Keratinocyte (primary cell): ENCODE data around the gene GPX3. TPM values are rescaled to one million over a fixed set of nuclear protein-coding genes. Genes with fewer than 3 reads are reported as not detected.

Experiments
- DNase-seq: peaks from one replicate; pipeline ENCODE4 v3.0.0-alpha.2; 2011; ENCODE audit warnings: low read depth, missing footprints, low spot score
- FAIRE-seq: peaks from 2 replicates; lab custom pipeline; 2011; peaks lifted over from hg19 to GRCh38; lab: Jason Lieb, UNC
- H2AFZ ChIP-seq: 2 replicates; pipeline ENCODE4 v1.6.0; 2012; ENCODE audit warnings: low read length, control low read depth, inconsistent platforms; ENCODE audit not compliant: control insufficient read depth
- H3K27ac ChIP-seq: 2 replicates; pipeline ENCODE4 v1.5.1; 2011; ENCODE audit warnings: low read length; ENCODE audit not compliant: control insufficient read depth, insufficient read depth
- H3K27me3 ChIP-seq: 3 replicates; pipeline ENCODE4 v1.6.0; 2011; ENCODE audit warnings: low read length; ENCODE audit not compliant: control insufficient read depth, insufficient read depth; ENCODE audit errors: extremely low read depth
- H3K36me3 ChIP-seq, 2 experiments: 2 replicates in 1 of 2; 3 replicates in 1 of 2; pipeline ENCODE4 v1.5.1; 2011; ENCODE audit warnings: low read length in 2 of 2, mild to moderate bottlenecking in 1 of 2; ENCODE audit not compliant: control insufficient read depth in 2 of 2, insufficient read depth in 2 of 2; ENCODE audit errors: extremely low read depth in 1 of 2
- H3K4me1 ChIP-seq: 3 replicates; pipeline ENCODE4 v1.5.1; 2011; ENCODE audit warnings: low read length; ENCODE audit not compliant: control insufficient read depth, insufficient read depth; ENCODE audit errors: extremely low read depth
- H3K4me2 ChIP-seq: 3 replicates; pipeline ENCODE4 v1.6.0; 2011; ENCODE audit warnings: low read depth, low read length; ENCODE audit not compliant: control insufficient read depth, insufficient read depth; ENCODE audit errors: extremely low read depth
- H3K4me3 ChIP-seq, 3 experiments: fragments of 200-600 bp in 1 of 3; sonication (generic) in 1 of 3; 2 replicates in 2 of 3; 3 replicates in 1 of 3; pipeline ENCODE4 v1.5.1; 2011 to 2016; ENCODE audit warnings: low read length in 3 of 3, mild to moderate bottlenecking in 3 of 3, control low read depth in 2 of 3, inconsistent platforms in 1 of 3, low read depth in 1 of 3, mixed read lengths in 1 of 3, mixed run types in 1 of 3, moderate library complexity in 1 of 3; ENCODE audit not compliant: control insufficient read depth in 2 of 3, insufficient read depth in 2 of 3; ENCODE audit errors: extremely low read depth in 1 of 3
- H3K79me2 ChIP-seq: 2 replicates; pipeline ENCODE4 v1.6.0; 2012; ENCODE audit warnings: low read length; ENCODE audit not compliant: control insufficient read depth, insufficient read depth
- H3K9ac ChIP-seq: 3 replicates; pipeline ENCODE4 v1.6.0; 2011; ENCODE audit warnings: low read length; ENCODE audit not compliant: control insufficient read depth, insufficient read depth; ENCODE audit errors: extremely low read depth
- H3K9me1 ChIP-seq: 3 replicates; pipeline ENCODE4 v1.6.0; 2011; ENCODE audit warnings: low read length; ENCODE audit not compliant: control insufficient read depth, insufficient read depth; ENCODE audit errors: extremely low read depth
- H3K9me3 ChIP-seq: 2 replicates; pipeline ENCODE4 v1.5.1; 2012; ENCODE audit warnings: low read depth, low read length; ENCODE audit not compliant: control insufficient read depth
- H4K20me1 ChIP-seq: 3 replicates; pipeline ENCODE4 v1.6.0; 2011; ENCODE audit warnings: low read length; ENCODE audit not compliant: control insufficient read depth, insufficient read depth; ENCODE audit errors: extremely low read depth
- EZH2 ChIP-seq: IDR thresholded peaks from one replicate; pipeline ENCODE4 v1.6.1; 2012; ENCODE audit warnings: inconsistent platforms, mild to moderate bottlenecking, low read length, moderate library complexity
- dilution Hi-C: fragments of 300-500 bp; cut with MboI; formaldehyde crosslinking; loops from one replicate; pipeline ENCODE4 v1.7.0; 2020; ENCODE audit warnings: low sequenced_read_pairs; ENCODE audit not compliant: extremely low pct_ligation_motif_present
- polyA plus RNA-seq, 5 experiments: library from polyadenylated mRNA; depleted of rRNA in 3 of 5; stranded (reverse) in 3 of 5; stranded (forward) in 1 of 5; unstranded in 1 of 5; fragments of >200 nt; gene quantifications; 1 replicate in 1 of 5; 2 replicates in 3 of 5; 3 replicates in 1 of 5; pipeline versions ENCODE4 v1.2.1 to v1.2.3, GENCODE V29; 2011 to 2012; ENCODE audit warnings: missing spikeins in 2 of 5, low read depth in 1 of 5, low replicate concordance in 1 of 5
- TF ChIP-seq, protein P1 (sequence below), 3 experiments: IDR thresholded peaks in 1 of 3; conservative IDR thresholded peaks in 1 of 3; optimal IDR thresholded peaks in 1 of 3; 2 replicates in 2 of 3; 3 replicates in 1 of 3; pipeline versions ENCODE3 to v1.5.1; 2011; ENCODE audit warnings: low read length in 3 of 3, mild to moderate bottlenecking in 3 of 3, moderate library complexity in 2 of 3, control low read depth in 1 of 3, inconsistent platforms in 1 of 3; ENCODE audit not compliant: insufficient read depth in 2 of 3; ENCODE audit errors: extremely low read depth in 1 of 3

The GPX3 gene
- polyA plus RNA-seq, 1 donor (not counting 4 experiments of a cell fraction or from before 2014, with no cell fraction given) = 120 TPM

DNA sequence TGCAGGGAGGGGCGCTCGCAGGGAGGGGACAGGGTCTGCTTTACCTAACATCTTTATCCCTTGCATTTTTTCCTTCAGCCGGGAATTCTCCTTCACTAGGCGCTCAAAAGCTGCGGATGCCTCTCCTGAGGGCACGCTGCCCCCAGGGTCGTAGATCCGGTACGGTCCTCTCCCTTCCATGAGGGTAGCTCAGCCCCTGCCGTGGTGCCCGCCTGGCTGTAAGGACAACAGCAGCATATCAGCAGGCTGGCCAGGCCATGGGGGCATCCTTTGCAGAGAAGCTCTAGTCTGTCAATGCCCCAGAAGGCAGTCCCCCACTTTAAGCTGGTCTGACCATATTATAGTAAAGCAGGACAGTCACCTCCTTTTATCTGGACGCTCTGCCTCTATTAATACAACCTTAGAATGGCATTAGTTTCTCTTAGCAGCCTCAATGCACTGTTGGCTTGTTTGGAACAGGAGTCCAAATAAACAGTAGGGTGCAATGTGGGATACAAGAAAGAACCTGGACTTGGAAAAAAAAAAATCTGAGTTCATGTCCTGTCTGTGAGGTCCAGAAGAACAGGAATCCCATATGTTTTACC is 44.6 kb downstream of the GPX3 start:
- H3K4me1 ChIP-seq = peaks cover 4% of the 10 kb centered on the region
- H3K9ac ChIP-seq = no peak overlapping the region
- H3K4me2 ChIP-seq = no peak overlapping the region
- H4K20me1 ChIP-seq = peaks cover 5% of the 10 kb centered on the region
- H3K9me3 ChIP-seq = no peaks in the 10 kb centered on the region
- H3K27me3 ChIP-seq = no peaks in the 10 kb centered on the region
- peaks cover 66% of the 10 kb centered on the region for H3K79me2 ChIP-seq
- TF ChIP-seq EZH2 = no peak
- TF ChIP-seq, protein P1, sequence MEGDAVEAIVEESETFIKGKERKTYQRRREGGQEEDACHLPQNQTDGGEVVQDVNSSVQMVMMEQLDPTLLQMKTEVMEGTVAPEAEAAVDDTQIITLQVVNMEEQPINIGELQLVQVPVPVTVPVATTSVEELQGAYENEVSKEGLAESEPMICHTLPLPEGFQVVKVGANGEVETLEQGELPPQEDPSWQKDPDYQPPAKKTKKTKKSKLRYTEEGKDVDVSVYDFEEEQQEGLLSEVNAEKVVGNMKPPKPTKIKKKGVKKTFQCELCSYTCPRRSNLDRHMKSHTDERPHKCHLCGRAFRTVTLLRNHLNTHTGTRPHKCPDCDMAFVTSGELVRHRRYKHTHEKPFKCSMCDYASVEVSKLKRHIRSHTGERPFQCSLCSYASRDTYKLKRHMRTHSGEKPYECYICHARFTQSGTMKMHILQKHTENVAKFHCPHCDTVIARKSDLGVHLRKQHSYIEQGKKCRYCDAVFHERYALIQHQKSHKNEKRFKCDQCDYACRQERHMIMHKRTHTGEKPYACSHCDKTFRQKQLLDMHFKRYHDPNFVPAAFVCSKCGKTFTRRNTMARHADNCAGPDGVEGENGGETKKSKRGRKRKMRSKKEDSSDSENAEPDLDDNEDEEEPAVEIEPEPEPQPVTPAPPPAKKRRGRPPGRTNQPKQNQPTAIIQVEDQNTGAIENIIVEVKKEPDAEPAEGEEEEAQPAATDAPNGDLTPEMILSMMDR (optimal IDR thresholded peaks at IDR 0.05 in 1 of 3, IDR thresholded peaks at IDR 0.05 in 1 of 3, conservative IDR thresholded peaks at IDR 0.05 in 1 of 3; ENCODE audit: extremely low read depth in 1 of 3, insufficient read depth in 2 of 3, low read length in 3 of 3) = no peak
- dilution Hi-C loops = no loop called here
- no peak overlapping the region for H3K27ac ChIP-seq
- FAIRE-seq (no peak), DNase-seq (no peak)
- H3K9me1 ChIP-seq = no peaks in the 10 kb centered on the region
- no peak overlapping the region for H2AFZ ChIP-seq
- no peak overlapping the region for H3K4me3 ChIP-seq
- H3K36me3 ChIP-seq = peaks cover 50 to 53% of the 10 kb centered on the region in 2 experiments

DNA sequence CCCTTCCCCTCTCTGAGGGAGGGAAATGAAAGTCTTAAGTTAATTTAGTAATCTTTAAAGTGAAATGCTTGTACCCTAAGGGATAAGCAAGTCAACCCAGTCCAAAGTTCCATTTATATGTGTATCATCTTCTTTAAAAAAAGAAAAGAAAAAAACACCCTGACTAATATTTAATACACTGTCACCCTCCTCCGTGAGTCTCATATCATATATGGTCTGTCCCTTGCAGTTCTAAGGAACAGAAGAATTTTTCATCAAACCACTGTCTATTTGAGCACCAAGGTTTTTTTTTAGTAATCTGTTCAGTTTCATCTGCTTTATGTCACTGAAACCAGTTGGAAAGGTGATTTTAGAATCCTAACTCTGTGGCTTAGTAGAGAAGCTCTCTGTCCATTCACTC is 45.2 kb downstream of the GPX3 start:
- peaks cover 47 to 48% of the 10 kb centered on the region in 2 experiments for H3K36me3 ChIP-seq
- FAIRE-seq (no peak), DNase-seq (no peak)
- H3K9me1 ChIP-seq = no peaks in the 10 kb centered on the region
- H3K79me2 ChIP-seq = peaks cover 71% of the 10 kb centered on the region
- peaks cover 4% of the 10 kb centered on the region for H3K4me1 ChIP-seq
- H2AFZ ChIP-seq = no peak overlapping the region
- H3K4me2 ChIP-seq = no peak overlapping the region
- no peak overlapping the region for H3K9ac ChIP-seq
- peaks cover 5% of the 10 kb centered on the region for H4K20me1 ChIP-seq
- H3K27ac ChIP-seq = no peak overlapping the region
- dilution Hi-C loops = no loop called here
- H3K9me3 ChIP-seq = no peaks in the 10 kb centered on the region
- H3K27me3 ChIP-seq = no peaks in the 10 kb centered on the region
- TF ChIP-seq, protein P1 (optimal IDR thresholded peaks at IDR 0.05 in 1 of 3, IDR thresholded peaks at IDR 0.05 in 1 of 3, conservative IDR thresholded peaks at IDR 0.05 in 1 of 3; ENCODE audit: extremely low read depth in 1 of 3, insufficient read depth in 2 of 3, low read length in 3 of 3) = no peak
- TF ChIP-seq EZH2 = no peak
- no peak overlapping the region for H3K4me3 ChIP-seq
